HTERT RPE-1 (cell line): ENCODE data around the gene JKAMP.

Experiments
- in situ Hi-C: fragments of 300-500 bp; cut with MboI; formaldehyde crosslinking; loops from 4 replicates; pipeline ENCODE4 v1.14.3; 2020; ENCODE audit warnings: low sequenced_read_pairs

JKAMP gene

DNA sequence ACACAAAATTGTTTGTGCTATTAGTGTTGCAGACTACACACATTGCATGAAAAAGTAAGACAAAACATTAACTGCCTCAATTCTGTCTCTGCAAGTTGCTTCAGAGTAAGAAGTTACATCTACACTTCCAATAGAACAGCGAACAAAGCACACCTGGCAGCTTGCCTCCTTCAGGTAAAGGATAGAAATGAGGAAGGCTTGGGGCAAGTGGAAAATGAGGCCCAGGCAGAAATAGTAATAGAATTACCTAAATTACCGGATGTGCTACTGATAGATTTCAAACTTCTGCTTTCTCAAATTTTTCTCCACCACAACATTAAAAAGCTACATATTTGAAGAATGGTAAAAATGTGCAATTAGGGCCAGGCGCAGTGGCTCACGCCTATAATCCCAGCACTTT lies 54.6 kb downstream of the JKAMP start:
- in situ Hi-C loops: no loop called here

DNA sequence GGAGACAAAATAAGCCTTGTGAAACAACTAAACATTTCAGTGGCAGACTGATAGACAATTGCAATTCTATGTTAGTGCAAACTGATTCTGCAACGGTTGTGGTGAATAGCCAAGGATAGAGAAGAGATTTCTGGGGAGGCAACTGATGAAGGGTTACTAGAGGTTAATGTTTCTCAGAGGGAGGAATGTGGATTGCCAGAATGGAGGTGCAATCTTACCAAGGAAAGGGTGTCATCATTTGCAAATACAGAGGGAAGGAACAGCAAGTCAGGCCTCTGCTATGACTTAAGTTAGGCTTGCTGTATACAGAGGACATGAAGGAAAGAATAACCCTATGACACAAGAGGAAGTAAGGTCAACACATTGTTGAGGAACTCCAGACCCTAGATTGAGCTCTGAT lies 56.5 kb downstream of the JKAMP start:
- in situ Hi-C loops: no loop called here

DNA sequence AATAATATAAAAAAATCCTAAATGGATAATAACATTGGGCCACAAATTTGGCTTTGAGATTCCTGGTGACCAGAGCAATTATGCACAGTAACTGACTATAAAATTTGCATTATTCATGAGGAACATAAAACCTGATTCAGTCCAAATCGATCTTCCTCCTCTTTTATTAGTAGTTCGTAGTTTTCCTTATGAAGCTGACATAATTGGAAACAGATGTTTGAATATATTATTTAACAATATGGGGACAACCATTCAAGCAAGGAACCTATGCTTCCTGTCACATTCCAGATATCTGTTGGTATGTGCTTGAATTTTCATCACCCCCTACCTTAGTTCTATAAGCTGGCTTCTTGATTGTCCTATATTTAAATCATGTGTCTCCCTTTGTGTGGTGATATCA lies 57.4 kb downstream of the JKAMP start:
- in situ Hi-C loops: no loop called here

DNA sequence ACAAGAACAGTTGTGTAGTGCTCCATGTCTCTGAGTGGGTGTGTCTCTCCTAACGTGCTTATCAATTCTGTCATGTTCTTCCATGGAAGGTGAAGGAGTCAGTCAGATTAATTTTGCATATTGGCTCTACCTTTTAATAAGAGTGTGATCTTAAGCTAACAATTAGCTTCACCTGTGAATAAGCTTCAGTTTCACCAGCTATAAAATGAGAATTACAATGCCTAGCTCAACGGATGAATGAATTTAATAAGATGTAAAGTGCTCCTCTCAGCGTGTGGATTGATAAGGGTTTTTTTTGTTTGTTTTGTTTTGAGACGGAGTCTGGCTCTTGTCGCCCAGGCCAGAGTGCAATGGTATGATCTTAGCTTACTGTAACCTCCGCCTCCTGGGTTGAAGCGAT lies 59.6 kb downstream of the JKAMP start:
- in situ Hi-C loops: no loop called here

DNA sequence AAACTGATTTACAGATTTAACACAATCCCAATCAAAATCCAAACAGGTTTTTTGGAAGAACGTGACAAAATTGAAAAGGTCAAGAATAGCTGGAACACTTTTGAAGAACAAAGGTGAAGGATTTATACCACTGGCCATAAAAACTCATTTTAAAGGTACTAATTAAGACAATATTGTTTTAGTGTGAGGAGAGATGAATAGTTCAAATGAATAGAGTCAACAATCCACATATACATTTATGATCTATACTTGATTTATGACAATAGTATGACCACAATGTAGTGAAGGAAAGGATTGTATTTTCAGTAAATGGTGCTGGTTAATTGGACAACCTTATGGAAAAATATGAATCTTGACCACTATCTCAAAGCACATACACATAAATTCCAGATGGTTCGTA lies 63.0 kb downstream of the JKAMP start:
- in situ Hi-C loops: no loop called here
